ENCODE data around the gene TNNC1.

GRCh38 chr3:52501046-52501445 lies 47.2 kb upstream of the TNNC1 start:
- no peak for TF ChIP-seq RARB (CRISPR knock-in tag; IDR thresholded peaks at IDR 0.05)
- no peak for TF ChIP-seq BACH2 (CRISPR knock-in tag; IDR thresholded peaks at IDR 0.05; ENCODE audit: borderline replicate concordance)
- TF ChIP-seq TCF4 (CRISPR knock-in tag; IDR thresholded peaks at IDR 0.05; ENCODE audit: borderline replicate concordance): no peak
- no peak for TF ChIP-seq PATZ1 (CRISPR knock-in tag; IDR thresholded peaks at IDR 0.05; ENCODE audit: borderline replicate concordance)
- no peak for TF ChIP-seq ISL1 (CRISPR knock-in tag; IDR thresholded peaks at IDR 0.05)
- TF ChIP-seq ZNF70 (CRISPR knock-in tag; IDR thresholded peaks at IDR 0.05): no peak
- no peak for TF ChIP-seq TOX (CRISPR knock-in tag; IDR thresholded peaks at IDR 0.05; ENCODE audit: borderline replicate concordance)
- no peak for TF ChIP-seq ZNF565 (CRISPR knock-in tag; conservative IDR thresholded peaks at IDR 0.05; ENCODE audit: low read depth)
- no peak for TF ChIP-seq ARNTL (CRISPR knock-in tag; IDR thresholded peaks at IDR 0.05; ENCODE audit: borderline replicate concordance, low read depth)
- no peak for TF ChIP-seq OSR1 (CRISPR knock-in tag; IDR thresholded peaks at IDR 0.05)
- TF ChIP-seq PPARA (CRISPR knock-in tag; IDR thresholded peaks at IDR 0.05; ENCODE audit: borderline replicate concordance): no peak
